Caki2 (cell line): ENCODE data around the gene PPP1R11. TPM values are rescaled to one million over a fixed set of nuclear protein-coding genes. Genes with fewer than 3 reads are reported as not detected.
A peak's percentile ranks its signal among the peaks of the same experiment; 100 is the strongest.

ENCODE experiments used
- DNase-seq: peaks from one replicate; pipeline ENCODE4 v3.0.0-alpha.2; 2015; ENCODE audit warnings: low read depth
- in situ Hi-C: cut with HindIII; loops from 2 replicates; pipeline ENCODE4 v1.10.0; 2016; ENCODE audit warnings: low sequenced_read_pairs, low pct_unique_long_range_greater_than_20kb, mixed read lengths
- total RNA-seq: library from RNA; depleted of rRNA; stranded (reverse); fragments of >200 nt; shearing (Covaris generic); gene quantifications from 2 replicates; pipeline ENCODE4 v1.2.3, GENCODE V29; 2014; ENCODE audit warnings: low replicate concordance

PPP1R11 gene
- total RNA-seq, 1 experiment from 2014 or later: 98.8 TPM

GRCh38 chr6:30091577-30092381 lies 24.8 kb downstream of the PPP1R11 start:
- peak; percentile 92 for DNase-seq

GRCh38 chr6:30092852-30093543 lies 26.0 kb downstream of the PPP1R11 start:
- in situ Hi-C loops: no loop called here
- DNase-seq: no peak

More at GRCh38 chr6:30091577-30092381, 24.8 kb downstream of the PPP1R11 start:
- in situ Hi-C loops: no loop called here

GRCh38 chr6:30093951-30094661 lies 27.1 kb downstream of the PPP1R11 start:
- in situ Hi-C loops: no loop called here

GRCh38 chr6:30096829-30097228 lies 29.8 kb downstream of the PPP1R11 start:
- in situ Hi-C loops: no loop called here
- no peak for DNase-seq

More at GRCh38 chr6:30093951-30094661, 27.1 kb downstream of the PPP1R11 start:
- no peak for DNase-seq

GRCh38 chr6:30097902-30098768 lies 31.1 kb downstream of the PPP1R11 start:
- in situ Hi-C loops: no loop called here
- DNase-seq: no peak

GRCh38 chr6:30100154-30100553 lies 33.2 kb downstream of the PPP1R11 start:
- in situ Hi-C loops: no loop called here
- DNase-seq: no peak

- in situ Hi-C loops: no loop called here
- DNase-seq: no peak
Measured at GRCh38 chr6:30100585-30101443, 33.8 kb downstream of the PPP1R11 start.

- in situ Hi-C loops: no loop called here
- DNase-seq: peak; percentile 80
Measured at GRCh38 chr6:30101444-30102413, 34.7 kb downstream of the PPP1R11 start.

- in situ Hi-C loops: no loop called here
- peak; percentile 28 for DNase-seq
Measured at GRCh38 chr6:30102414-30102969, 35.5 kb downstream of the PPP1R11 start.

- in situ Hi-C loops: no loop called here
Measured at GRCh38 chr6:30102970-30103871, 36.2 kb downstream of the PPP1R11 start.

GRCh38 chr6:30103872-30104179 lies 36.8 kb downstream of the PPP1R11 start:
- in situ Hi-C loops: no loop called here

More at GRCh38 chr6:30102970-30103871, 36.2 kb downstream of the PPP1R11 start:
- DNase-seq: peak; percentile 78

GRCh38 chr6:30104661-30105060 lies 37.7 kb downstream of the PPP1R11 start:
- in situ Hi-C loops: no loop called here
- DNase-seq: no peak

More at GRCh38 chr6:30103872-30104179, 36.8 kb downstream of the PPP1R11 start:
- DNase-seq: no peak

- in situ Hi-C loops: no loop called here
- DNase-seq: no peak
Measured at GRCh38 chr6:30111266-30111856, 44.4 kb downstream of the PPP1R11 start.

GRCh38 chr6:30112402-30112994 lies 45.5 kb downstream of the PPP1R11 start:
- in situ Hi-C loops: no loop called here

More at GRCh38 chr6:30112402-30112994, 45.5 kb downstream of the PPP1R11 start:
- no peak for DNase-seq
